ENCODE measurements around the gene C11orf24. TPM values are rescaled to one million over a fixed set of nuclear protein-coding genes. Genes with fewer than 3 reads are reported as not detected.

The C11orf24 gene
- polyA plus RNA-seq, 2 of the 4 experiments (the other 2 are of a cell fraction) = 29.4 to 43.8 TPM

DNA sequence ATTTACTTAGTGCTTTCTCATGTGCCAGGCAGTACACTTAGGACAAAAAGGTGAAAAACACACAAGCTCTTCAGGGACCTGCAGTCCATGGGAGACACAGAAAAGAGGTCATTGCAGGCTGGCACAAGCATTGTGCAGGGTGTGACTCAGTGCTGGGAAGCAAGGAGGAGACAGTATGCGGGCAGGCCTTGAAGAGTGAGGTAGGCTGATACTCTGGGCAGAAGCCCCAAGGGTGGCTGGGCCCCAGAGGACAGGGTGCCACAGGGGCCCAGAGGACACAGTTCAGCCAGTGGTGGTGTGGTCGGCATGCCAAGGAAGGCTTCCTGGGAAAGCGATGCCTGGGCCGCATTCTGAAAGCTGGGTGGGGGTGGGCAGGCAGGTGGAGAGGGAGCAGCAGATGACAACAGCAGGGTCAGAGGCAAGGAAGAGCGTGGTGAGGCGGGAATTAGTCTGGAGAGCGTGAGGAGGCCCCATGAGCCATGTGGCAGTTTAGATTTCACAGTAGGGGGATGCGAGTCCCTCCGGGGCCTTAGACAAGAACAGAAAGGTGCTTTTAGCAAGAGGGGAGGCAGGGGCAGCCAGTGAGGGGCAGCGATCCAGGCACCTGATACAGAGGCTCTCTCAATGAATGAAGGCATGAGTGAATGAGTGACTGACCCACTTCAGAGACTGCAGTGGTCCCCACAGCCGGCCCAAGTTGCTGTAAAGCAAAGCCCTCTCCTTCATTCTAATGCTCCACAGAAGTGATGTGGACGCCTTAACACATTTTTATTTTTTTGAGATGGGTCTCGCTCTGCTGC lies 6.8 kb downstream of the C11orf24 start:
- DNase-seq (ENCODE audit: low read depth in 1 of 2, low spot score in 1 of 2) (no peak), ATAC-seq (no peak), FAIRE-seq (no peak)
- H3K4me3 ChIP-seq = no peak overlapping the region
- ChIA-PET POLR2A (interaction anchor here (0.6 kb wide), 1 partner anchor 130 kb away, joined by 3 read pairs; no protein-coding TSS in a partner anchor), CTCF (interaction anchor here (0.6 to 4.3 kb wide), 4 partner anchors 33 to 1004 kb away, joined by 3 to 33 read pairs (median 3); no protein-coding TSS in a partner anchor)
- H3K4me2 ChIP-seq = no peak overlapping the region
- H3K9me3 ChIP-seq = no peaks in the 10 kb centered on the region
- peaks cover 7% of the 10 kb centered on the region; the same call in 1 of the 3 replicates for H3K4me1 ChIP-seq
- WGBS (ENCODE audit: missing lambda C conversion rate) = 95% methylated on average over 11 of the region's 13 CpGs
- H3K27ac ChIP-seq = no peak overlapping the region
- no peak for TF ChIP-seq MAZ (IDR thresholded peaks at IDR 0.05; ENCODE audit: borderline replicate concordance, low read depth, low read length)
- no peak for TF ChIP-seq HDAC2 (IDR thresholded peaks at IDR 0.05)
- no peak for TF ChIP-seq CEBPB (IDR thresholded peaks at IDR 0.05)
- TF ChIP-seq EP300 (IDR thresholded peaks at IDR 0.05) = no peak
- TF ChIP-seq JUN (IDR thresholded peaks at IDR 0.05) = no peak
- TF ChIP-seq ESRRA (IDR thresholded peaks at IDR 0.05; ENCODE audit: borderline replicate concordance, low read length) = no peak
- no peak for TF ChIP-seq PHF8 (IDR thresholded peaks at IDR 0.05; ENCODE audit: borderline replicate concordance, low read depth)
- TF ChIP-seq CHD4 (IDR thresholded peaks at IDR 0.05; ENCODE audit: borderline replicate concordance) = no peak
- no peak for TF ChIP-seq FOSB (CRISPR knock-in tag; IDR thresholded peaks at IDR 0.05)

DNA sequence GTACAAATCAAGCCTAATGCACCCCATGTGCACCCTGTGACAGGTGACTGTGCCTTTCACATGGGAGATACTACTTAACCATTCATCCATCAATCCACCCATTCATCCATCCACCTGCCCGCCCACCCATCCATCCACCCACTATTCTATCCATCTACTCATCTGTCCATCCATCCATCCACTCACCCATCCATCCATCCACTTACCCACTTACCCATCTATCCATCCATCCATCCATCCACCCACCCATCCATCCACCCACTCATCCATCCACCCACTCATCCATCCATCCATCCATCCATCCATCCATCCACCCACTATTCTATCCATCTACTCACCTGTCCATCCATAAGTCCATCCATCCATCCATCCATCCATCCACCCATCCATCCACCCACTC lies 7.5 kb downstream of the C11orf24 start:
- DNase-seq (ENCODE audit: low read depth in 1 of 2, low spot score in 1 of 2) (no peak), ATAC-seq (no peak), FAIRE-seq (no peak)
- Histone ChIP-seq H3K4me2 (no peak overlapping the region), H3K9me3 (no peaks in the 10 kb centered on the region), H3K4me3 (no peak overlapping the region), H3K4me1 (peaks cover under 1% of the 10 kb centered on the region; the same call in 1 of the 3 replicates), H3K27ac (no peak overlapping the region)
- ChIA-PET POLR2A (no interaction called here), CTCF (no interaction called here)
- TF ChIP-seq JUN (IDR thresholded peaks at IDR 0.05) = no peak
- TF ChIP-seq, protein P1, sequence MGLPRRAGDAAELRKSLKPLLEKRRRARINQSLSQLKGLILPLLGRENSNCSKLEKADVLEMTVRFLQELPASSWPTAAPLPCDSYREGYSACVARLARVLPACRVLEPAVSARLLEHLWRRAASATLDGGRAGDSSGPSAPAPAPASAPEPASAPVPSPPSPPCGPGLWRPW (IDR thresholded peaks at IDR 0.05) = no peak
- TF ChIP-seq RCOR1 (IDR thresholded peaks at IDR 0.05; ENCODE audit: low read depth, low read length) = no peak
- TF ChIP-seq, protein P2, sequence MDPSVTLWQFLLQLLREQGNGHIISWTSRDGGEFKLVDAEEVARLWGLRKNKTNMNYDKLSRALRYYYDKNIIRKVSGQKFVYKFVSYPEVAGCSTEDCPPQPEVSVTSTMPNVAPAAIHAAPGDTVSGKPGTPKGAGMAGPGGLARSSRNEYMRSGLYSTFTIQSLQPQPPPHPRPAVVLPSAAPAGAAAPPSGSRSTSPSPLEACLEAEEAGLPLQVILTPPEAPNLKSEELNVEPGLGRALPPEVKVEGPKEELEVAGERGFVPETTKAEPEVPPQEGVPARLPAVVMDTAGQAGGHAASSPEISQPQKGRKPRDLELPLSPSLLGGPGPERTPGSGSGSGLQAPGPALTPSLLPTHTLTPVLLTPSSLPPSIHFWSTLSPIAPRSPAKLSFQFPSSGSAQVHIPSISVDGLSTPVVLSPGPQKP (IDR thresholded peaks at IDR 0.05; ENCODE audit: low read depth, low read length) = no peak
- TF ChIP-seq ZC3H11A (IDR thresholded peaks at IDR 0.05) = no peak
- no peak for TF ChIP-seq POLR2A (IDR thresholded peaks at IDR 0.05; ENCODE audit: low read length)
- no peak for TF ChIP-seq NPAS2 (CRISPR knock-in tag; IDR thresholded peaks at IDR 0.05; ENCODE audit: borderline replicate concordance)
- no peak for TF ChIP-seq JUNB (IDR thresholded peaks at IDR 0.05)
- 94% methylated on average over 1 of the region's 1 CpG for WGBS (ENCODE audit: missing lambda C conversion rate)

DNA sequence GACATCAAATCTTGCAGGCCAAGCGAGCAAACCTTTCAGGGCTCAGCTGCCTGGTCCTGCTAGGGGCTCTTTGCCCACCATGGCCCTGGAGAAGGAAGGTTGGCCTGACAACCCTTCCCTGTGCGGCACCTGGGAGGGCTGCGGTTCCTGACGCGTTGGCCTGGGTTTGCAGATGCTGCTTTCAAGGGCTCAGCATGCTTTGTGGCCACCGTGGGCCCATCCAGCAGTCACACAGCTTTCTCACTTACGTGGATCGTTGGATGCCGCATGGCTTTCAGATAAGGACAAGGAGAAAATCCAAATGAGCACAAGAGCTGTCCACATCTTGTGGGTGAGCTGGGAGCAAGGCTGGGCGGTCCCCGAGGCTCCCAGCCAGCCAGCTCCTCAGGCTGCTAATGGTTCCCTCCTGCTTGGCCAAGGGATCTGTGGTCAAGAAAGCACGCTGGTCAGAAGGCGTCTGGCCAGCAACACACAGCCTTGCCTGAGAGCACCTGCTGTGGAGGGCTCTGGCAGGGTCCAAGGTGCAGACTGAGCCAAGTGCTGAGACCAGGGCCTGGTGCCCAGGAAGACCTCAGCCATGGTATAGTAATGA lies 8.2 kb downstream of the C11orf24 start:
- no peak for DNase-seq (ENCODE audit: low read depth in 1 of 2, low spot score in 1 of 2)
- TF ChIP-seq JUN (IDR thresholded peaks at IDR 0.05) = no peak
- no peak for TF ChIP-seq SREBF2 (IDR thresholded peaks at IDR 0.05)
- no peak for TF ChIP-seq NFE2L2 (conservative IDR thresholded peaks at IDR 0.05; ENCODE audit: low read length)
- TF ChIP-seq FOXS1 (CRISPR knock-in tag; IDR thresholded peaks at IDR 0.05) = no peak
- no peak for TF ChIP-seq KDM5A (IDR thresholded peaks at IDR 0.05)
- H3K27ac ChIP-seq = no peak overlapping the region
- WGBS (ENCODE audit: missing lambda C conversion rate) = 98% methylated on average over 7 of the region's 13 CpGs
- no peak overlapping the region for H3K4me3 ChIP-seq
- FAIRE-seq = no peak
- no peaks in the 10 kb centered on the region for H3K9me3 ChIP-seq
- H3K4me1 ChIP-seq = no peaks in the 10 kb centered on the region
- no peak for ATAC-seq
- no peak overlapping the region for H3K4me2 ChIP-seq
- CTCF ChIA-PET = interaction anchor here (0.6 to 1.0 kb wide), 4 partner anchors 12 to 65 kb away, joined by 3 to 5 read pairs (median 4); no protein-coding TSS in a partner anchor
- POLR2A ChIA-PET = no interaction called here
